GM19023 (cell line): ENCODE data around the gene CBFA2T3.

ENCODE experiments used
- ATAC-seq: cut with Tn5 transposase; IDR thresholded peaks from one replicate; pipeline ENCODE4 v1.9.1; 2021; ENCODE audit warnings: mild to moderate bottlenecking, moderate library complexity; ENCODE audit not compliant: unreplicated experiment

CBFA2T3 gene

DNA sequence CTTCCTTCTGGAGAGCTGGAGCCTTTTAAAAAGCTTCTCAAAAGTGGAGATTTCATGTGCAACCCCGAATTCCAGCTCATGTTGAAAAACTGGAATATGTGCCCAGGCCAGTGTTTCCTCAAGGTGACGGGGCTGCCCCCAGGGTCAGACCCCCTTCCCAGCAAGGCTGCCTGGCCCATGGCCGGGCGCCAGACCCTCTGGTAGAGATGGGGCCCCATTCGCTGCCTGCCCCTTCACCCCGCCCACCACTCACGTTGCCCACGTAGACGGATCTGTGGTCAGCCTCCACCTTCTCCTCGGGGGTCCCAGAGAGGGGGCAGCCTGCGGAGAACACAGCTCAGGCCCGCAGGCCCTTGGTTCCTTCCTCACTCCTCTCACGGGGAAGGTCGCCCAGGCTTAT, 111.7 kb downstream of the CBFA2T3 start:
- no peak for ATAC-seq

DNA sequence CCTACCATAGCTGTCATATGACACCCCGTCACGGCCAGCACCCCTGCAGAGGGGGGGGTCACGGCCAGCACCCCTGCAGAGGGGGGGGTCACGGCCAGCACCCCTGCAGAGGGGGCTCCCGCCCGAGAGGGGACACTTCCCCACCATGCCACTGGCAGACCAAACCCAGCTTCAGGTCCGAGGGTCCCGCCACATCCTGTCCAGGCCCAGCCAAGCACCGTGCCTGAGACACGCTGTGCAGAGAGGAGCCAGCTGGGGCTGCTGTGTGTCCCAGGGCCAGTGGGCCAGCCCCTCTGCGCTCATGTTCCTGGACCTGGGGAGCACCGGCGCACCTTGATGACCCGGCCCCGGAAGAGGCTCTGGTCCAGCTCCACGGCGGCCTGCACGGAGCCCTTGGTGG, 112.5 kb downstream of the CBFA2T3 start:
- no peak for ATAC-seq

DNA sequence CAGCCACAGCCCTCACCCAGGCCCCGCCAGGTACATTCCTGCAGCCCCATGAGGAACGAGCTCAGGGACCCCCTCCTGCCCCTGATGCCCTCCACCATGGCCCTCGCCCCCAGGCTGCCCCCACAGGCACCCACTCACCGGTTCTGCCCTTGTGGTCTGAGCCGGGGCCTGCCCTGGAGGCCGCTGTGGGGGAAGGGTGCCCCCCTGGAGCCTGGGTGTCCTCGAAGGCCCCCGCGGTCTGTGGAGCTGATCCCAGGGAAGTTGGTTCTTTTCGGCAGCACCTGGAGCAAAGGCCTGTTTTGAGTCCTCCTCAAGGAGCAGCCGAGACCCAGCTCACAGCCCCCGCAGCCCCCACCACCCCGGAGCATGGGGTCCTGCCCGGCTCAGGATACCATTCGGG, 112.9 kb downstream of the CBFA2T3 start:
- ATAC-seq: no peak

DNA sequence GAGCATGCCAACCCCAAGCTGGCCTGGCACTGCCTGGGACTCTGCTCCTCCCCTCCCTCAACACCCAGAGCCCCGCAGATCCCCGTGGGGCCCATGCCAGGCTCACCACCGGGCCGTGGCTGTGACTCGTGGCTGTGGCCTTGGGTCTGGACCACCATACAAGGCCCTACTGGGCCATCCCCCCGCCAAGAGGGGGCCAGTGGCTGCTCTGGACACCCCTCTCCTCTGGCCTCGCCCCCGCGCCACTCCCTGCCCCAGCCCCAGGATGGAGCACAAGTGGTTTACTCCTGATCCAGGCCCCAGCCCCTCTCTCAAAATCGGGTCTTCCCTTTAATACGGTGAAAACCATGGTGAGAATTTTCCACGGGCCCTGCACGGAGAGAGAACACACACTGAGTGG, 113.6 kb downstream of the CBFA2T3 start:
- ATAC-seq: no peak

DNA sequence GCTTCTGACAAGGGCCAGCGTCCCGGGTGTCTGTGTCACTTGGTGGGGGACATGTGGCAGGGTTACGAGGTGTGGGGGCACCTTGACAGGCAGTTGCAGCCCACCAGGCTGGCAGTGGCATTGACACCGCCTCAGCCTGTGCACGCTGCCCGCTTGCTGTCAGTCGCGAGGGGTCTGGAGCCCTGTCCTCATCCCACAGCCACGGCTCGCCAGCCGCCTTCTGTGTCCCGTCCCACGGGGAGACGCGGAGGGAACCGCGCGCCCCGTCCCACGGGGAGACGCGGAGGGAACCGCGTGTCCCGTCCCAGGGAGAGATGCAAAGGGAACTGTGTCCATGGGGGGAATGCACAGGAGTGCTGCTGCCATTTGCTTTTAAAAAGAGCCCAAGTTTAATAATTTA, 114.0 kb downstream of the CBFA2T3 start:
- ATAC-seq: no peak

DNA sequence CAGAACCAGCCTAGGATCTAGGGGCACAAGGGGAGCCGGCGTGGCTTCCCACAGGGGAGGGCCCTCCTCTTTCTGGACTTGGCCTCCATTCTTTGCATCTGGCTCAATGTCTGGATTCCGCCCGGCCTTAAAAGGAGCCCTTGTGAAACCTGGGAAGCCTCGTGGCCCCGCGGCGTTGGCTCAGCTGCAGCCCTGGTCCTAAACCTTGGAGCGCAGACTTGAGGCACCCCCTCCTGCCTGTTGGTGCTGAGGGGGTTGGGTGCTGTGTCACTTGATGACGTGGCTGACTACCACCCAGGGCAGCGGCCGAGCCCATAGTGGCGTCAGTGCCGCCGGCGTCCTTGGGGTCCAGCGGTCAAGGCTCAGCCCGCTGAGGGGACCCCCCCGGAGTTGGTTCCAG, 115.6 kb downstream of the CBFA2T3 start:
- ATAC-seq: no peak

DNA sequence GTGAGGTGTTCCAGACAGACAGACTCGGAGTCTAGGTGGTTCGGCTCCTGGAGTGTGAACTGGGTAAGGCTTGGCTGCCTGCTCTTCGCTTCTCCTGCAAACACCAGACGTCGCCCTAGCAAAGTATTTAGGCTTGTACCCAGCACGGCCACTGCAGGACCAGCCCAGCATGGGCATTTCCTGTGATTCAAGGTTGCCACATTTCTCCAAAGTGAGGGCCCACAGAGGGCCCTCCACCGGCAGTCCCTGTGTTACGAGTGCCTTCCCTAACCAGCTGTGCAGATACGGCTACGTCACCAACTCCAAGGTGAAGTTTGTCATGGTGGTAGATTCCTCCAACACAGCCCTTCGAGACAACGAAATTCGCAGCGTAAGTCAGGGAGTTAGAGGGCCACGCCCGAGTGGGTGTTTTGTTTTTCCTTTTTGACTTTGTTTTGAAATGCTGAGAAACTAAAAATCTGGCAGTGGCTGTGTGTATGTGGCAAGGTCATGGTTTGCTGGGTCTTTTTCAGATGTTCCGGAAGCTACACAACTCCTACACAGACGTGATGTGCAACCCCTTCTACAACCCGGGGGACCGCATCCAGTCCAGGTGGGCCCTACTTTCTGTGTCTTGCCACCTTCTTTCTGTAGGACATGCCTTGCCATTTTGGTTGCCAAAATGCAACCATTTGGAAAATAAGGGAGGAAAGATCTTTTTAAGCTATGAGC, 117.5 kb downstream of the CBFA2T3 start:
- no peak for ATAC-seq

DNA sequence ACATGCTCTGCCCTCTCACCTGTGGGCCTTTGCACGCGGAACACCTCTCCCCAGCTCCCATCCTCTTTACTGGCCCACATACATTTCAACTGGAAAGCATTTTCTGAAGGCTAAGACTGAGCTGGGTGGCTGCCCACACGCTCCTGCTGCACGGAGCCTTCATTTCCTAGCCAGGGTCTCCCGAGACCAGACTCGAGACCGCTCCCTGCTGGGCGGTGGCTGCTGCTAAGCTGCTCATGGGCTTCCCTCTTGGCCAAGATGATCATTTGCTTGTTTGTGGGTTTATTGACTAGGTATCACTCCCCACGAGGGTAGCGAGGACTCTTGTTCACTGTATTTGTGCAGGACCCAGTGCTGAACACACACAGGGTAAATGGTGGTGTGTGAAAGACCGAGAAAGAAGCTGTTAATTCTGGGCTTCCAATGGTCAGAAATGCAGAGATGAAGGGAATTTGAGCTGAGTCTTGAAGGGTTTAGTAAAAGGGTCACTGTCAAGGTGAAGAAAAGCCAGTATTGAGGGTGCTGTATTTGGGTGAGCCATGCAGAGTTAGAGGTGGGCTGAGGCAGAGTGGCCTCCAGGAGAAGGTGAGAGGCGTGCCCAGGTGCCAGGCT, 119.2 kb downstream of the CBFA2T3 start:
- peak; percentile 45 for ATAC-seq

DNA sequence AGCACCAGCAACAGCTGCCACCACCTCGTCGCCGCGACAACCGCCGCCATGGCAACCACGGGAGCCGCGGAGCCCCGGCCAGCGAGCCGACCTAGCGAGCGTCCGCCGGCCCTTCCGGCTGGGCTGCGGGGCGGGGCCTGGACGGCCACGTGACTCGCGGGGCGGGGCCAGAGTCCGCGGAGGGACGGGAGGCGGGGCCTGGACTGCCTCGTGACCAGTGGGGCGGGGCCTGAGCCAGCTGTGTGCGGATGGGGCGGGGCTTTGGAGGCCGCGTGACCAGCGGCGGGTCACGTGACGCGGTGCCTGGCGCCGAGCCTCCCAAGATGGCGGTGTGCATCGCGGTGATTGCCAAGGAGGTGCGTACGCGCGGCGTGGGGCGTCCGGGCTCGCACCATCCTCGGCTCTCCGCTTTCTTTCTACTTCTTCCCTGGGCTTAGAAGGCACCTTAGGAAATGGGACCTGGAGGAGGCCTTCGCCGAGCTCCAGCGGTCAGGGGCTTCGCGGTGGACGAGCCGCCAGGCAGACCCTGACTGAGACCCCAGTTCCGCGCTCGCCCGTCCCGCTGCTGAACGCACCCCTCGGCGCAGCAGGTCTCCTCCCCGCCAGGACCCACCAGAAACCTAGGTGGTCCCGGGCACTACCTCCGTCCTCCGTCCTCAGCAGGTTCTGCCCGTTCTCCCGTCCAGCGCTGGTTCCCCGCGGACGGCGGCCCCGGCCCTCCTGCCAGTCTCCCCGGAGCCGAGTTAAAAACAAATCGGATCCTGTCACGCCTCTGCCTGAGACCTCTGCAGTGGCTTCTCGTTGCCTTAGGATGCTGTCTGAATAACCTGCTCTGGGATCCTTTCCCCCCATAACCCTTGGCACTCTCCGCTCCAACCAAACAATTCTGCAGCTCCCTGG, 119.9 kb downstream of the CBFA2T3 start, which contains the start of the genes GALNS and TRAPPC2L:
Gene GALNS, minus strand, starts transcription at position 120 of the 900 bp plus-strand sequence. Its CDS starts 70 bp downstream, at position 50.
Gene TRAPPC2L, plus strand, starts transcription at position 300 of the 900 bp plus-strand sequence. Its CDS starts 24 bp downstream, at position 324.
- ATAC-seq: peak; percentile 76

DNA sequence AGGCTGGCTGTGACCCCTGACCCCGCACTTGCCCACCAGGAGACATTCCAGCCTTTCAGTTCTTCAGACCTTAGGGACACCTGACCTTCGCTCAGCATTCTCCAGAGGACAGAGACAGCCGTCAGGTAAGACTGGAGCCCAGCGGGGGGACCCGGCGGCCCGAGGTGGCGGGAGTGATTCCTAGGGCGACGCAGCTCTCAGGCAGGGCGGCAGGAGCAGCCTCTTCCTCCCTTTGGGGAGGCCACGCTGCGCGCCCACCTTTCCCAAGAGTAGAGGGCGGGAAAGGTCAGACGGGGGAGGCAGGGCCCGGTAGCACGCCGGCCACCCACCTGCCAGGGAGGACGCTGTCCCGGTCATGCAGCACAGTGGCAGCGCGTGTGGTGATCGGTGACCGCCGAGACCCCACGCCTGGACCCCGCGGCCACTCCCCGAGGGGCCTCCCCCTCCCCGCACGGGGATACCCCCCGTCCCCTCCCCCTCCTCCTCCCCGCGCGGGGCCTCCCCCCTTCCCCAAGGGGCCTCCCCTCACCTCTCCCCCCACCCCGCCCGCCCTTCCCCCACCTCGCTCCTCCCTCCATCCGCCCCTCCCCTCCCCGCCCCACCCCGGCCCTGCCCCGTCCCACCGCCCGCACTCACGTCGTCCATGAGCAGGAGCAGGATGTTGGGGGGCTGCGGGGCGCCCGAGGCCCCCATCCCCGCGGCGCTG, 120.7 kb downstream of the CBFA2T3 start:
- ATAC-seq: peak; percentile 21

DNA sequence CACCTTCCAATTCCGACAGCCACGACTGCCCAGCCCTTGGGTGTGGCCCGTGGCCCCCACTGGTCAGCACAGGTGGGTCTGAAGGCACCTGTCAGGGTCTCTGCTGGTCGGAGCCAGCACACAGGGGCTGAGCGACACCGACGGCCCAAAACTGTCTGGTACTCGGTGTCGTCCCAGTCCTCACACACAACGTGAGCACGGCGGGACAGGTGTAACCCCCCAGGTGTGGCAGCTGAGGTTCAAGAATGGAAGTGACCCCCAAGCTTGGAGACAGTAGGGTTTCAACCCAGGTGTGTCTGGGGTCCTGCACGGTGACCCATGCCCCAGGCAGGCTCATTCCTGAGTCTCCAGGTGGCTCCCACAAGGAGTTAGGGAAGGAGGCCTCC, 121.3 kb downstream of the CBFA2T3 start:
- ATAC-seq: no peak

DNA sequence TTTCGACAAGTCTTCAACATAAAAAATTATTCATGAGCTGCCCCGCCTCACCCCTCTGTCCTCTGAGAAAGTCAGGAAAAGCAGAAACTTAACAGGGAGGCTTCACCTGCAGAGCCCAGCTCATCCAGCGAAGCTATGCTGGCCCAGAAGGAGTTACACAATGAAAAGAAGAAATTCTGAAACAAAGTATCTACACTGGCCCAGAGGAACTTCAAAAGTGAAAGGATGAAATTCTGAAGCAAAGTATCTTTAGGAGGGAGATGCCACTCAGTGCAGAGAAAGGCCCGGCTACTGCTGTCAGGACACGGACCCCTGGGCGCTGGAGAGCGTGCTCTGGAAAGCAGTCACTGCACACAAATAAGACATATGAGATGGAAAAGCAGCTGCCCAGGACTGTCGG, 121.8 kb downstream of the CBFA2T3 start:
- no peak for ATAC-seq

DNA sequence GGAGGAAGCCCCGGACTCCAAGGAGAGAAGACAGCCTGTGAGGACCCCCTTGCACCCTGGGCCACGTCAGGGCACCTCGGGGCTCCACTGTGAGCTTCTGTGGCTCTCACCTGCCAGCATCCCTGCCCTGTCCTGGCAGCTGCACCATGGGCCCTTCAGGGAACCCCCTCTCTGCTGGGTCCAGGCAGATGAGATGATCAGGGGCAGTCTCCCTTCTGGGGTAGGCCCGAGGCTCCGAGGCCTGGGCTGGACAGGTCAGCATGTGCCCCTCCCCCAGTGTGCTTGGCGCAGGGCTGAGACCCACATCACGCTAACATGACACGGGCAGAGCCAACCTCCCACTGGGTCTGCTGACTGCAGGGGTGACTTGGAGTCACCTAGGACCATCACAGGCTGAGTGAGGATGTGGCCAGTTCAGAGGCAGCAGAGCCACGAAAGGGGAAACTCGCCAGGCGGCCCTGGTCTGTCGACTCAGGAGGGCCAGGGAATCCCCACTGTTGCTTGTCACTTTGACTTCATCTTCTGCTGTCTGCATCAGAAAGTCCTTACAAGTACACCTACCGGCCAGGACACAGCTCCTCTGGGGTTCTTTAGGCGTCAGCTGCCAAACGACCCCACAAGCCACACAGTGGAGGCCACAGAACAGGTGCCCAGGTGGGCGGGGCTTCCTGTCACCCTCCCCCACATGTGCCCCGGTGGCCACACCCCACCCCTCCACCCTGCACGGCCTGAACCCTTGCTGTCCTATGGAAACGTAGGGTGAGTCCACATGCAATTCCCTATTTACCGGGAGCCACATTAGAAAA, 122.5 kb downstream of the CBFA2T3 start:
- ATAC-seq: no peak

DNA sequence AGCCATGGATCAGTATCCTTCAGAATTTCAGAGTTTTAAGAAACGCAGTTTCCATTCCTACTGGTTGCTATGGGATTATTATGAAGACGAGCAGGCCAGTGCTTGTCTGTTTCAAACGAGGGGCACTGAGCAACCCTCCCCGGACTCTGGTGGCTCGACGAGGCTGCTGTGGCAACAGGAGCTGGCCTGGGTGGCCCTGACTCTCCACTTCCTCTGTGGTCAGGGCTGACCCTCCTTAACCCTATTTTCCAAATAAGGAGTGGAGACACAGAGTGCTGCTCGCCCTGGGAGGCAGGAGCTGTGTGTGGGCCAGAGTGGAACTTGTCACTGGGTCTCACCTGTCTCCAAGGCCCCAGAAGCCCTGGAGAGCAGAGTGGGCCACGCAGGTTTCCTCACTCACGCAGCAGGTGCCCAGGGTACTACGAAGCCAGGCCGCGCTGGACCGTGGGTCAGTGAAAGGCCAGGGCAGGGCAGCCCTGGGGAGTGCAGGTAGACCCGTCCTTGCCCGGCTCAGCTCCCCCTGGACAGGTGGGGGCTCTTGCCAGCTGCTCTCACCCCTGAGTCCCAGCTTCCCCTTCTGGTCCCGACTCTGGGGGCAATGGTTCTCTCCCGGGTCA, 123.6 kb downstream of the CBFA2T3 start:
- no peak for ATAC-seq

DNA sequence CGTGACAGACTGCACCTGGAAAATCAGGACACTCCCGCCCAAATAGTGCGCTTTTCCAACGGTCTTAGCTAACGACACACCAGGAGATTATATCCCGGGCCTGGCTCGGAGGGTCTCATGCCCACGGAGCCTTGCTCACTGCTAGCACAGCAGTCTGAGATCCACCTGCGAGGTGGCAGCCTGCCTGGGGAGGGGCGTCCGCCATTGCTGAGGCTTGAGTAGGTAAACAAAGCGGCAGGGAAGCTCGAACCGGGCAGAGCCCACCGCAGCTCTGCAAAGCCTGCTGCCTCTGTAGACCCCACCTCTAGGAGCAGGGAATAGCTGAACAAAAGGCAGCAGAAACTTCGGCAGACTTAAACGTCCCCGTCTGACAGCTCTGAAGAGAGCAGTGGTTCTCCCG, 125.4 kb downstream of the CBFA2T3 start:
- ATAC-seq: no peak

DNA sequence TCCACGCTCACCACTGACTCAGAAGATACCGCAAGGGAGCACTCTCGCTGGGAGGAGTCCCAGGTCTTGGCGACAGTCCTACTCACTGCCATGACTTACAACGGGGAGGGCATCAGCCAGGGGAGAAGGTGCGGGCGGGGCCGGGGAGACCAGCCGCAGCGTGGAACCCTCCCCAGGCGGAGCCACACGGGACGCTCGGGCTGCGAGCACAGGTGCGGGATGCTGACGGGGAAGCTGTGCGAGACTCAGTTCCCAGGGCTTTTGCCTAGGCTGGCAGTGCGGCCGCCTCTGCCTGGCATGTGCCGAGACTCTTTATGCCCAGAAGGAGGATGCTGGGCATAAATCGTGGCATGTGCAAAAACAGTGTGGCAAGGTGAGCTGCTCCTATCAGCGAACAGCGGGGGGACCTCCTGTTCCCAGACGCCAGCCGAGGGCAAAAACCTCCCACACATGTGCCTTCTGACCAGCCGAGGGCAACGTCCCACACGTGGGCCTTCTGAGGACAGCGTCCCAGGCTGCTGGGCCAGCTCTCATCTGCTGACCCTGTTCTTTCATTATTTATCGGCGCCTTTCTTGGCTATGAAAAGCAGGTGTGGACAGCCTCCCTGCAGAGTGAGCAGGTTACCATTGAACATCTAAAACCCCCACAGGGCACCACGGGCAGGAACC, 126.3 kb downstream of the CBFA2T3 start:
- ATAC-seq: no peak

DNA sequence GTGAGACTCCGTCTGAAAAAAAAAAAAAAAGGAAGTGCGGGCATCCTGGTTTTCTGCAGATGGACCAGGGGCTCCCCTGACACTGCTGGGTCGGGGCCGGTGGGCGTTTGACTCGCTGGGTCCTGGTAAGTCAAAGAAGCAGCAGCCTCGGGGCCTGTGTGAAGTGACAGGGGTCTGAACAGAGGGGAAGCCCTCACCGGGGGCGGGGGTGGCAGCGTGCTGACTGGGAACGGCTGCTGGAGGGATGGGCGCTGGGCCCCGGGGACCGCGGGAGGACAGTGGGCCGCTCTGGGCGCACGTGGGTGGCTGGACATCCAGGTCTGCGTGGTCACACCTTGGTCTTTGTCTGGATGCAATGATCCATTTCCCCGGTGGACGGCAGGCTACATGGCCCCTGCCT, 128.4 kb downstream of the CBFA2T3 start:
- no peak for ATAC-seq

DNA sequence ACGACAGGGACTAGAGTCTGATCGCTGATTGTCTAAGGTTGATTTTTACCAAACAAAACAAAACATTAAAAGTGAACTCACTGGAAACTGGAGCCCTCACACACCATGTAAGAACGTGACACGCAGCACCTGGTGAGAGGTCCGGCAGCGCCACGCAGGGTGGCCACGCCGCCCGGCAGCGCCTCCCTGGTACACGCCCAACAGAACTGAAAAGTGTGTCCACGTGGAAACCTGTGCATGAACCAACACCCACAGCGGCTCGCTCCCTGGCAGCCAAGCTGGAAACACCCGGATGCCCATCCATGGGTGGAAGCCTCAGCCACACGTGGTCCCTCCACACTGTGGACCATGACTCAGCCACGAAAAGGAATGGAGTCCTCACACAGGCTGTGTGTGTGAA, 129.4 kb downstream of the CBFA2T3 start:
- ATAC-seq: no peak

DNA sequence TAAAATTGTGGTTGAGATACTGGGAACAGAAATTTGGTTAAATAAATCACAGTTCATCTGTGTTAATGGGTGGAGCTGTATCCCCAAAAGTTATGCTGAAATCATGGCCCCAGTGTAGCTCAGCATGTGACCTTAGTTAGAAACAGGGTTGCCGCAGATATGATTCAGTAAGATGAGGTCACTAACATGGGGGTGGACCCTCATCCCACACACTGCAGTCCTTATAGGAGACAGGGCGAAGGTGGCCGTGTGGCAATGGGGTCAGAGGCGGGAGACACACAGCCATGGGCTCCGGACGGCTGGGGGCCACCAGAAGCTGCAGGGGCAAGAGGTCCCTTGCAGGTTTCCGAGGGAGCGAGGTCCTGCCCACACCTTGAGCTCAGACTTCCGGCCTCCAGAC, 130.9 kb downstream of the CBFA2T3 start:
- no peak for ATAC-seq
